Measurements from ENCODE around the gene PRDM8.

GRCh38 chr4:80187677-80188076 is 9.6 kb upstream of the PRDM8 start:
- TF ChIP-seq CTCF (IDR thresholded peaks at IDR 0.05; ENCODE audit: poor library complexity) (no peak), EZH2 (IDR thresholded peaks at IDR 0.05; ENCODE audit: borderline replicate concordance) (peak; percentile 8), EZH2phosphoT487 (IDR thresholded peaks at IDR 0.05; ENCODE audit: low read depth, severe bottlenecking, unreplicated experiment) (no peak)

All from hepatocyte (in vitro differentiated cells).